ENCODE measurements around the gene RIT1.

GRCh38 chr1:155859234-155859829 lies 51.8 kb downstream of the RIT1 start, which contains the start of gene SYT11:
- TF ChIP-seq CTCF (IDR thresholded peaks at IDR 0.05; ENCODE audit: low read length) (no peak), EZH2 (optimal IDR thresholded peaks at IDR 0.05; ENCODE audit: low read depth, low read length) (no peak)

Measured in MM.1S (cell line).